HG02759 (cell line): Measurements from ENCODE around the gene MS4A1.
"Not testable (repeated sequence)": the region's sequence is repeated elsewhere in the genome, so short reads cannot be mapped to it uniquely, and the experiment has no call there.

Experiments used
- ATAC-seq: cut with Tn5 transposase; IDR thresholded peaks from one replicate; pipeline ENCODE4 v1.9.1; 2021; ENCODE audit warnings: mild to moderate bottlenecking, moderate library complexity; ENCODE audit not compliant: unreplicated experiment

The MS4A1 gene

DNA sequence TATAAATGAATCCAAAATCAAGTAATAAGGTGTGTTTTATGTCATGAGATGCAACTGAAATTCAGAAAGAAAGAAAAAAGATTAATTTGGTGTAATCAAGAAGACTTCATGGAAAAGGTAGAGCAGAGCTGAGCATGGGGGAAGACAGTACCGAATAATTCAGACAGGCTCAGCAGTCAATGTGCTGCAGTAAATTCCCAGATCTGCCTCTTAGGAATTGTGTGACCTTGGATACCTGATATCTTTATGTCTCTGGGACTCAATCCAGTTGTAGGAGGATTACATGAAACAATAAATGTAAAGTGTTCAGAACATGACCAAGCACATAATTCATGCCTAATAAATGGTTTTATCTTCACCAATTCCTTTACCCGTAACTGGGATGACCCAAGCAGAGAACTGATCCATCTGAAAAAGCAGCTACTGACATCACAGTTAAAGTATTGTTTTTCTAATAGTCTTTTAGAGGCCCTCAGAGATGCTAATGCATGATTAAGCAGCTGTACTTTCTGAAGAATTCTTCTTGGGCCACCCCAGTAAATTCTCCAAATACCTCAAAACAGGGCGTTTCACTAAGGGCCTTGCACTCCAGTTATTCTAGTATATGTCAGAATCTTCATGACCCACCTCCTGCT is 44.7 kb downstream of the MS4A1 start:
- no peak for ATAC-seq

DNA sequence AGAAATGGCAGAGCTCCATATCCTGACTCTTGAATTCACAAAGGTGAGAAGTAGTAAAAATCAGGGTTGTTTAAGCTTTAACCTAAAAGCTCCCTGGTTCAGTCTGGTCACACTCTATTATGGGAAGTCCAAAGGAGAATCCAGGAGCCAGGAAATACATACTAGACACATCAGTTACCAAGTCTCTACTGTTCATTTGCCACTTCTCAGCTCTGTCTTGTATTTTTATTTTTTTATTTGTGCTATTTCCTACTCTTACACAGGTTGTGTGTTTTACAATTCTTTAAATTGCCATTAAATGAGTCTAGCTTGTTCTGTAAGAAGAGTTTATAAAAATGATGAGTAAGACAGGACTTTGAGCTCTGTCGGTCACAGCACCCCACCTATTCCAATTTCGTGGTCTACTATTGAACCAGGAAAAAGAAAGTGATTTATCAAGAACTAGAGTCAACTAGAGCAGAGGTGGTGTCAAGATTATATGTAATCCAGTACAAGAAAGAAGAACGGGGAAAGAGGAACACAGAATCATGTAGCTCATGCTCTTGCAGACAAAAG is 46.7 kb downstream of the MS4A1 start:
- no peak for ATAC-seq

DNA sequence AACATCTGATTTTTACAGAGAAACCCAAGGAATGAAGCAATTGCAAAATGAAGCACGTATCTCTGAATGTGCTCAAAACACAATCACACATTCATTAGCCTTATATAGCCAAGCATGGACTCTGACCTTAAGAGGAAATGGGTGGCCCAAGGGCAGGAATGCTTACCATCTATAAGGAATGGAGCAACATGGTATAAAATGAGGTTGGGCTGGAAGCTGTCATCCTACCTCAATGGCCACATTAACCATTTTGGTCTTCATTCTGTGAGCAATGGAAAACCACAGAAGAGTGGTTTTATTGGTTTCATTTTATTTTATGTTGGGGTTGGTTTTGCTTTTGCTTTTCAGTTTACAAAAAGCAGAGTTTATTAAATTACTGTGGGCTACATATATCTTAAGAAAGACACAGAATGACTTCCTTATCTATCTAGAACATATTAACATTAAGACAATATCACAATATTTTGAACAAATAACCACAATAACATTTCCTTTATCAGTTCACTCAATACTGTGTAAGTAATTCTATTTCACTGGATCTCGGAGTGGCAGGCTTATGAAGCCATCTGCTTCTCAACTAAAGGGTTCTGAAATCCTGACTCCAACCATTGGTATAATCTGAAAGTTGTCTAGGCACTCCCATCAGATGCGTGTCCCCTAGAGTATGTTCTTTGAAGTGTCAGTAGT is 48.7 kb downstream of the MS4A1 start:
- ATAC-seq = no peak

DNA sequence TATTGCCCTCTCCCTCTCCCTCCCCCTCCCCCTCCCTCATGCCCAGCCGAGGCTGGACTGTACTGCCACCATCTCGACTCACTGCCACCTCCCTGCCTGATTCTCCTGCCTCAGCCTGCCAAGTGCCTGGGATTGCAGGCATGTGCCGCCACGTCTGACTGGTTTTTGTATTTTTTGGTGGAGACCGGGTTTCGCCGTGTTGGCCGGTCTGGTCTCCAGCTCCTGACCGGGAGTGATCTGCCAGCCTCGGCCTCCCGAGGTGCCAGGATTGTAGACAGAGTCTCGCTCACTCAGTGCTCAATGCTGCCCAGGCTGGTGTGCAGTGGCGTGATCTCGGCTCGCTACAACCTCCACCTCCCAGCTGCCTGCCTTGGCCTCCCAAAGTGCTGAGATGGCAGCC is 54.0 kb downstream of the MS4A1 start:
- not testable (repeated sequence) for ATAC-seq

DNA sequence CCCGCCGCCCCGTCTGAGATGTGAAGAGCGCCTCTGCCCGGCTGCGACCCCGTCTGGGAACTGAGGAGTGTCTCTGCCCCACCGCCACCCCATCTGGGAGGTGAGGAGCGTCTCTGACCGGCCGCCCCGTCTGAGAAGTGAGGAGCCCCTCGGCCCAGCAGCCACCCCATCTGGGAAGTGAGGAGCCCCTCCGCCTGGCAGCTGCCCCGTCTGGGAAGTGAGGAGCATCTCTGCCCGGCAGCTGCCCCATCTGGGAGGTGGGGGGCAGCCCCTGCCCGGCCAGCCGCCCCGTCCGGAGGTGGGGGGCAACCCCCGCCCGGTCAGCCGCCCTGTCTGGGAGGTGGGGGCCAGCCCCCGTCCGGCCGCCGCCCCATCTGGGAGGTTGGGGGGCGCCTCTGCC is 54.6 kb downstream of the MS4A1 start:
- not testable (repeated sequence) for ATAC-seq

DNA sequence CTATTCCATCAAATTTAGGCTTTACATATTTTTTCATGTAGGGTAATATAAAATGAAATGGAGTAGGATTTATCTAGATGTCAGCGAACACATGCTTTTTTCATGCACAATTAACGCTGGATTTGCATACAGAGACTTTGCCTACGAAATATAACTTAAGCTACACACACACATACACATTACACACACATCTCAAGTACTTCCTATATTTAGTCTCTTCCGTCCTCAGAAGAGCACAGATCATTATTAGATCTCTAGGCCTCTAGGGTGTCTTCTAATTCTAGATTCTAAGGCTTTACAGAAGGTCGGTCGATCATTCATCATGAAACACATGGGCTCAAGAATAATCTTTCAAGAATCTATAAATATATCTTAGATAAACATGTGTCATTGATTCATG is 55.7 kb downstream of the MS4A1 start:
- ATAC-seq = no peak

DNA sequence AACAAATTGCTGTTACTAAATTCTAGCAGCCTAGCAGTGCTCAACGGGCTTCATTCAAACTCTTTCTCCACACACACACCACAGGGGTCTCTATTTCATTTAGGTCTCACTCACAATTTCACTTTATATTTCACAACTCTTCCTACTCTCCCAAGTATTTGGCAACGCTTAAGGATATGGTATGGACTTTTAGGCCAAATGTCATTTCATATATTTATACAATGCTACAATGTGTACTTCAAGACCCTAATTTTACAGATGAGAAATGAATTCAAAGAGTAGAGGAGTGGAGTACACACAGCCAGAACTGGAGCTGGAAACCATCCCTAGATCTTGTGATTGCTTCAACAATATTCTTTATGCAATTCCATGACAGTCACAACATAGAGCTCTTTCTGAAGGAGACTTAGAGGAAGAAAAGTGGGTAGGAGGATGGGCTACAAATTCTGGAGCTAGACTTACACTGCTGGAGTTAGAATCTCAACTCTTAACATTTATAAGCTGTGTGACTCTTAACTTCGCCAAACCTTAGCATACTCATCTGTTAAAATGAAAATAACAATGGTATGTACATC is 57.1 kb downstream of the MS4A1 start:
- ATAC-seq = no peak

DNA sequence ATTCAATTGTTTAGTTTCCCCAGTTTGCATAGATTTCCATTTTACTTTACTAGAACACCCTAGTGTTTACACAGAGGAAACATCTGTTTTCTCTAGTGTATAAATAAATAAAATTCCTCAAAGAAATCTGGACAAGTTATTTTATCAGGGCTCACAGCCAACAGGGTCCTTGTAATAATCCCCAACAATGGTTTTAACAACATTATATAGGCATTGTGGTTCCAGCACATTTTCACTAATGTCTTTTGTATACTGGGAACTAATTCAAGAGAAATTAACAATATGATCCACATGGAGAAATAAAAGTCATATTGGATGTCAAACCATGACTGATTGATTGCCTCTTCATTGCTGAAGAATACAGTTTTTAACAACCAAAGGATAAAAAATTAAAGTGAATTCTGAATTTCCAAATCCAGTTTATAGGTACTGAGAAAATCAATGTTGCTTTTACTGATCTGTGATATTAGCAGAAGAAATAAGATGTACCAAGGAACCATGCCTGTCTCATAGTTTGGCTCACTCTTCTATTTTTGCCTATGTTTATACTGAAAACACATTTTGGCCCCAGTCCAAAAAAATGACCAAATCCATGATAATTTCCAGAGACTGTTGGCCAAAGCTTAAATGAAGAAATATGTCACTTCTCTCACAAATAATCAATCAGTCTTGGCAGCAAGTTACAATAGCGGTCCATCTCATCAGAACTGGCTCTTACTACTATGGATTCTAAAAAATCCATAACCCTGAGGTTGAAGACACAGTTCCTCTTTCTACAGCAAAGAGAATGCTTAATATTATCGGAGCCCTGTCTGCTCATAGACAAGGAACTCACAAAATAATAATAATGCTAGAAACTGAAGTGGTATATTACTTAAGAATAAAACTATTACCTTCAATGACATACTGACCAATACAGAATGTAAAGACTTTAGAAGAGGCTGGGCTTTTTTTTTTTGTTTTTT is 58.1 kb downstream of the MS4A1 start:
- no peak for ATAC-seq

DNA sequence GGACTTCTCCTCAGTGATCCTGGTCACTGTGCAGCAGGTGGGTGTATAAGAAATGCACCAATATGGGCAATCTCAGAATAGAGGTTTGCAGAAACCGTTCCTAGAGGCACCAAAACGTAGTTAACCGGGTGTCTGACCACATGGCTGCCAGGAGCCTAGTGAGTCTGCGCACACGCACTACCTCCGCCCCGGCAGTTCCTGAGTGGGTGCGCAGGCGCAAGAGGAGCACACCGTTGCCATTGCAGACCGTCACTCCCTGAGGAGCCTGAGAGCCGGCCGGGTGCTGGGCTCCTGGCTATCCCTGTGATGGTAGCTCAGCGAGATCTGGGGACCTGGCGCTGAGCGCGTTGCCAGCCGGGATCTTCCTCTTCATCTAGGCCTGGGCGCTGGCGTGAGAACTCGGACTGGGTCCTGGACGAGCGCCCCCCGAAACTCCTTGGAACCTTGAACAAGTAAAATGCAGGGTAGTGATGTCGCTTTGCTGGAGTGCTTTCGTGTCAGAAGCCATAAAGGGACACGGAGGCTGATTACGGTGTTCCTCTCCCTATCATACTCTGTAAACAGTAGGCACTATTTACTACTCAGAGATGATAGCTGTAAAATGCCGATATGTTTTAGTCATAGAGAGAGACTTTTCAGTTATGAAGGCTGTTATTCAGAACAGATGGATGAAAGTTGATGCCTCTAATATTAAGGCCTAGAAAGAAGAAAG is 59.7 kb downstream of the MS4A1 start, which contains the start of gene MS4A13:
Gene MS4A13, plus strand, starts transcription at position 249 of the 712 bp plus-strand sequence. CDS start 2,692 bp downstream, outside the sequence.
- ATAC-seq = no peak
